Muscle layer of duodenum (tissue), 2 donors: ENCODE measurements around the gene NKAIN2.

ENCODE experiments used
- H3K27ac ChIP-seq: one replicate; pipeline ENCODE4 v1.7.0; 2013; ENCODE audit warnings: mild to moderate bottlenecking, low read length
- H3K27me3 ChIP-seq: one replicate; pipeline ENCODE4 v1.7.0; 2013; ENCODE audit warnings: low read depth, mild to moderate bottlenecking, control low read depth, low read length
- H3K36me3 ChIP-seq, 2 donors: one replicate each; pipeline ENCODE4 v1.7.0; 2013; ENCODE audit warnings: low read length in 2 of 2, control low read depth in 1 of 2, mild to moderate bottlenecking in 1 of 2; ENCODE audit not compliant: insufficient read depth in 2 of 2, control insufficient read depth in 1 of 2
- H3K4me1 ChIP-seq, 2 donors: one replicate each; pipeline ENCODE4 v1.7.0; 2013; ENCODE audit warnings: low read length in 2 of 2, mild to moderate bottlenecking in 2 of 2, control low read depth in 1 of 2, moderate library complexity in 1 of 2; ENCODE audit not compliant: insufficient read depth in 2 of 2, control insufficient read depth in 1 of 2
- H3K4me3 ChIP-seq, 2 donors: one replicate each; pipeline ENCODE4 v1.7.0; 2013; ENCODE audit warnings: low read length in 2 of 2, low read depth in 1 of 2, mild to moderate bottlenecking in 1 of 2
- H3K9me3 ChIP-seq, 2 donors: one replicate each; pipeline ENCODE4 v1.7.0; 2013; ENCODE audit warnings: low read length in 2 of 2, control low read depth in 1 of 2, mild to moderate bottlenecking in 1 of 2; ENCODE audit not compliant: control insufficient read depth in 1 of 2
- donor health status: healthy.

The NKAIN2 gene

DNA sequence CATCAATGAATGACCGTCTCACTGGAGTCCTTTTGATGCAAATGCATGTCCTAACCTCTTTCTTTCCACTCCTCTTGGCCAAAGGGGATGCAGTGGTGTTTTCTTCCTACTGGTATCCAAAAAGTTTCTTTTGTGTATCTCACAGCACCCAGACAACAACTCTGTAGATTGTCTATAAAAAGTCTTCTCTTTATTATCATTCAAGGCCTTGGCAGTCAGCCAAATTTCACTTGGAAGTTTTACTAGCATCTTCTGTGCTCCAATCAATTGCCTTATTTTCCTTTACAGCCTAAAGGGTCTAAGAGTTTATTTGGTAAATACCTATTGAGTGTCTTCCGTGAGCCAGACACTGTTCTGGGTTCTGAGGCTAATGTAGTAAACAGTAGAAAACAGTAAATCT, 1008.4 kb downstream of the NKAIN2 start:
- no peaks in the 10 kb centered on the region for H3K4me1 ChIP-seq
- no peak overlapping the region for H3K27ac ChIP-seq
- no peaks in the 10 kb centered on the region for H3K36me3 ChIP-seq
- no peaks in the 10 kb centered on the region for H3K9me3 ChIP-seq
- no peak overlapping the region for H3K4me3 ChIP-seq
- H3K27me3 ChIP-seq: no peaks in the 10 kb centered on the region

DNA sequence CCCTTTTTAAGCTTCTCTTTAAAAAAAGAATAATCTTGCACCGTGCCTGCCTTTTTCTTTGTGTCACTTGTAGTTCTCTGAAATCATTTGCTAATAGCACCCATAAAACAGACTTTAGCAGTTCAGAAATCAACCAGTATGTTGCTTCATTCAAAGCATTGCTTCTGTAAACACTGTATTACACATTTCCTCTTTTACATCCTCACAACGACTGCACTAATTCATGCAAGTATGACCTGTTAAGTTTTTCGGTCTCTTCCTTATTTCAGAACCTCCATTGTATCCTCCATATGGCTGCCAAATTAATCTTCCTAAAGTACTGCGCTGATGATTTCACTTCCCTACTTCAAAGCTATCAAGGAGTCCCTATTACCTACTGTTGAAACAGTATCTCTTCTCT, 1015.7 kb downstream of the NKAIN2 start:
- Histone ChIP-seq H3K27ac (no peak overlapping the region), H3K27me3 (no peaks in the 10 kb centered on the region), H3K9me3 (no peaks in the 10 kb centered on the region), H3K4me1 (peaks cover 0 to 10% of the 10 kb centered on the region in 2 donors), H3K4me3 (no peak overlapping the region), H3K36me3 (no peaks in the 10 kb centered on the region)

DNA sequence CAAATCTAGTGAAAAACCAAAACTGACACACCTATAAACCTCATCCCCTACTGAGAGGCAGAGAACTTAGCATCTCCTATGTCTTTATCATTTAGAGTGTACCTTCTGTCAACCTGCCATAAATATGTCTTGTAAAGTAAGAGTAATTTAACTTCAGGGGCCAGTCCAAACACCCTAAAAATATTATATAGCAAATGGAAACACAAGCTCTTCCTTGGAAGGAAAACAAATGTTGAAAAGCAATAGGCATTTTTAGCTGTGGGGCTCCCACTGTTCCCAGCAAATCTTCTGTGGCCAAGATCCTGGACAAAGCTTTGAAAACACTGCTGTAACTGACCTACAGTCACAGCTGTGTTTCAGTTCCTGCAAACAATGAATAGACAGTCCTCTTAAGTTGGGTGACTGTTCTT, 1018.5 kb downstream of the NKAIN2 start:
- peaks cover 0 to 10% of the 10 kb centered on the region in 2 donors for H3K4me1 ChIP-seq
- no peaks in the 10 kb centered on the region for H3K9me3 ChIP-seq
- no peak overlapping the region for H3K4me3 ChIP-seq
- no peaks in the 10 kb centered on the region for H3K36me3 ChIP-seq
- H3K27me3 ChIP-seq: no peaks in the 10 kb centered on the region
- no peak overlapping the region for H3K27ac ChIP-seq

DNA sequence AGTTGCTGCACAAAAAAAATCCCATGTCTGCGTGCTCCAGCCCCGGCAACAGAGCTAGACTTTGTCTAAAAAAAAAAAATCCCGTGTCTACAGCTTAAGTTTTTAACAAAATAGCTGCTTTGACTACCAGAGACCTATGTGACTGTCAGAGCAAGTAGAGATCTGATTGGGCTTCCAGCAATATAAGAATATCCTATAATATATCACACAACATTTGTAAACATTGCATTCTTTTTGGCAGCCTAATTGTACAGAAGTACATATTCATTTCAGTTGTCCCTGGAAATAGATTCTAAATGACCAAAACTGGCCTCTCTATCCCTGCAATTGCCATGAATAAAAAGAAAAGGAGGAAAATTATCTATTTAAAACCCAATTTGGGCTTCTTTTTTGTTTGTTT, 1019.1 kb downstream of the NKAIN2 start:
- Histone ChIP-seq H3K4me1 (peaks cover 0 to 10% of the 10 kb centered on the region in 2 donors), H3K36me3 (no peaks in the 10 kb centered on the region), H3K27me3 (no peaks in the 10 kb centered on the region), H3K27ac (no peak overlapping the region), H3K9me3 (no peaks in the 10 kb centered on the region), H3K4me3 (no peak overlapping the region)

DNA sequence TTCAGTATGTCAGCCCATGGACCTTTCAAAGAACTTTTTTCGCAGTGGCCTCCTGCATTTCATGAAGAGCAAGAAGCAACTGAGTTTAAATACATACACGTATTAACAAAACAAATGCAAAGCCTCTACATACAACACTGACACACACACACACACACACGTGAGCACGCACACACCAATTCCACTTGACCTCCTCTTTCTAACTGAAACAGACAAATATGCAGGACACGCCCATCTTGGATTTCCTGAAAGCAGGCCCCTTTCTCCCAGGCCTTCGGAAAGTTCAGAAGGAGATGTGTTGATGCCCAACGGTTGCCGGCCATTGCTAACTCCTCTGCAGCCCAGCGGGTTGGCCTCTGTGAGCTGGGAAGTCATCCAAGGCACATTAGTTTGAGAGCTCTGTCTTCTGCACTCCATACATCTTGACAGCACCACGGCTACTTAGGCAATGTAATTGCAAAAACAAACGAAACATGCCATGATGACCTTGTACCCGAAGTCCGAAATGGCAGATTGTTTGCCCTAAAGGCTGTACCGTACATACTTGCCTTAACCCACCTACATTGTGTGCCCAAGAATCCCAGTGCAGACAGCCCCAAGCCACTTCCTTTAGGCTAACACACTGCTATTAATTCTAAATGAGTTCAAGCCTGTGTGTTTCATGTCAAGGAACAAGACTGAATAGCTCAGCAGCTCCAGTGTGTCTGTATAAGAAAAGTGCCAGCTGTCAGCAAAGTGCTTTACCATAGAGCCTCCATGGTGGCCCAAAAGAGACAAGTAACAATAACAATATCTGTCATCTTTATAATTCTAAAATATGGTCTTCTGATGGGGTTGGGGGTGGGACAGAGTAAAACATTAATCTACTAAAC, 1019.8 kb downstream of the NKAIN2 start:
- Histone ChIP-seq H3K9me3 (no peaks in the 10 kb centered on the region), H3K36me3 (no peaks in the 10 kb centered on the region), H3K27ac (no peak overlapping the region), H3K4me3 (no peak overlapping the region), H3K27me3 (no peaks in the 10 kb centered on the region), H3K4me1 (peaks cover 0 to 10% of the 10 kb centered on the region in 2 donors)

DNA sequence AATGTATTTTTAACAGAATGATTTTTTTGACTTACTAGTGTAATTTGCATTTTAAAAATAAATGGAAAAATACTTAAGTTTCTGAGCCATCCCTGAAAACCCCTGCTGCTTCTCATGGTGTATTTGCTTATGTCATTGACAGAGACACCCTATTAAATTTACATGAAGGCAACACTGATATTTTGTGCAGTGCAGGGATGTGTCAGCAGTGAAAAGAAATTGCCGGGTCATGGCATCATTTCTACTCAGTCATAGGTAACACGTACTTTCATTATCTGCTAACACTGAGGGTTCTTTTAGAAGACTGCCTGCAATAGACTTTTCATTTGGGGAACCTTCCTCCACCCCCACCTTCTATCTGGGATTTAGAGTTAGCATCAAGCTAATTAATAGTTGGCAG, 1021.9 kb downstream of the NKAIN2 start:
- Histone ChIP-seq H3K4me1 (peaks cover 0 to 10% of the 10 kb centered on the region in 2 donors), H3K36me3 (no peaks in the 10 kb centered on the region), H3K4me3 (no peak overlapping the region), H3K27me3 (no peaks in the 10 kb centered on the region), H3K9me3 (no peaks in the 10 kb centered on the region), H3K27ac (no peak overlapping the region)

DNA sequence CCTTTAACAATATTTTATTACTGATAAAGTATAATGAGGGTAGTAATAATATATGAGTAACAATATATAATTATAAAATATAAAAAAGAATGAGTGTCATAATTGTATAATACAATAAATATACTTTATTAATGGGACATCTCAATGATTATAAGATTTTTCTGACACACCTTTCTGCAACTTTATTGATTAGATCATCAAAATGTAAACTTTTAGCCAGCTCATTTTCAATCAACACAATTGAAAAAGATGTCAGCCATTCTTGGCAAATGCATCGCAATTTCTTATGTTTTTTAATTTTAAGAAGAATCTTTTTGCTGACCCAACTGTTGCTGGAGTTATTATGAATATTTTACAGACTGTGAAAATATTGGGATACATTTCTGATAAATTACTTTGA, 1026.2 kb downstream of the NKAIN2 start:
- H3K9me3 ChIP-seq: no peaks in the 10 kb centered on the region
- no peak overlapping the region for H3K4me3 ChIP-seq
- no peak overlapping the region for H3K27ac ChIP-seq
- H3K36me3 ChIP-seq: no peaks in the 10 kb centered on the region
- H3K27me3 ChIP-seq: no peaks in the 10 kb centered on the region
- no peaks in the 10 kb centered on the region for H3K4me1 ChIP-seq

DNA sequence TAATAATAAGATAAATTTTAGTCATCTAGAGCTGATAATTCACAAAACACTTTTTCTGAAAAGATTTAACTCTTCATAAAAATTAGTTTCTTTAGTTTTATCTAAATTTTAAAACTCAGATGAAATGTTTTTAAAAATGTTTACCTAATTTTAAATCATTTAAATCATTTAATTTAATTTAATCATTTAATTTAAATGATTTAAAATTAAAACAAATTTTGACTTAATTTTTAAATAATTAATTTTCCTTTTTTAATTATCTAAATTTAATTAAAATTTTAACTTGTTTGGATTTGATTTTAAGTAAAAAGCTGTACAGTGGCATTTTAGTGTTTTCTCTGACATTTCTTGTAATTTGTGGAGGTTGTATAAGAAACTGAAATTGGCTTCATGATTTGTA, 1026.8 kb downstream of the NKAIN2 start:
- Histone ChIP-seq H3K27ac (no peak overlapping the region), H3K4me3 (no peak overlapping the region), H3K36me3 (no peaks in the 10 kb centered on the region), H3K27me3 (no peaks in the 10 kb centered on the region), H3K4me1 (no peaks in the 10 kb centered on the region), H3K9me3 (no peaks in the 10 kb centered on the region)

DNA sequence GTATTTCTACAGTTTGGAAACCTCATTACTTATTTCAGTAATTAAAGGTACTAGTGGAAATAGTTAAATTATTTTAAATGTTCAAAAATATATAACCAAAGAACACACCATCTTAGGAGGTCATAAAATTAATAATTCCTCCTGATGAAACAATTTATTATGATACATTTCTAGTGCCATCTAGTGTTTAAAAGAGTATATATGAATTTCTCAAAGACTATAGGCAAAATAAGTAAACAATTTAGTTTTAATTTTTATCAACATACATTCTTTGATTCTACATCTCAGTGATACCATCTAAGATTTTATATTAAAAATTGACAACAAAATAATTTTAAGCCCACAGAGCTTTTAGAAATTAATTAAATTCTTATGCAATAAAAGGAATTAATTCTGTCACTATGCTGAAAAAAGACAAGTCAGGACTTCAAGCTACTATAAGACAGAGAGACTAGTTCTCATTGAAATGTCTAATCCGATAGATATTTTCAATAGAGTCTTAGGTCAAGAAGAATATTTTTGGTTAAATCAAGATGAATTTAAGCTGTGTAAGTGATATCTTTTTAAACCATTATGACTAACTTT, 1050.8 kb downstream of the NKAIN2 start:
- H3K4me3 ChIP-seq: no peak overlapping the region
- no peaks in the 10 kb centered on the region for H3K27me3 ChIP-seq
- H3K27ac ChIP-seq: no peak overlapping the region
- H3K36me3 ChIP-seq: no peaks in the 10 kb centered on the region
- H3K4me1 ChIP-seq: no peaks in the 10 kb centered on the region
- no peaks in the 10 kb centered on the region for H3K9me3 ChIP-seq

DNA sequence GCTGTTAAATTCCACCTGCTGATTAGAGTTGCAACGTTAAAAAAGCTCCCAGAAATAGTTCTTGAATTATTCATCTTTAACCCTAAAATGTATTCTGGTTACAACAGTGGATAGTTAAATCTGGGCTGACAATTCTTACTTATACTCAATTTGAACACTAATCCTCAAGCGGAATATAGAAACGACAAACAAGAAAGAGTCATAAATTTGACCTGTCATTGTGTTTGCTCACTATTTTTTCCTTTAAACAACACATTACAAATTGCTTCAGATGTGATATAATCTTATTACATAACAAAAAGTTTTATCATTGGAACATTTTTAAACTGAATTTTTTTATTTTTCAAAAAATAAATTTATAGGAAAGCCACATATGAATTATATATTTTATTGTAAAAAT, 1054.1 kb downstream of the NKAIN2 start:
- Histone ChIP-seq H3K27ac (no peak overlapping the region), H3K9me3 (no peaks in the 10 kb centered on the region), H3K36me3 (no peaks in the 10 kb centered on the region), H3K27me3 (no peaks in the 10 kb centered on the region), H3K4me3 (no peak overlapping the region), H3K4me1 (no peaks in the 10 kb centered on the region)

DNA sequence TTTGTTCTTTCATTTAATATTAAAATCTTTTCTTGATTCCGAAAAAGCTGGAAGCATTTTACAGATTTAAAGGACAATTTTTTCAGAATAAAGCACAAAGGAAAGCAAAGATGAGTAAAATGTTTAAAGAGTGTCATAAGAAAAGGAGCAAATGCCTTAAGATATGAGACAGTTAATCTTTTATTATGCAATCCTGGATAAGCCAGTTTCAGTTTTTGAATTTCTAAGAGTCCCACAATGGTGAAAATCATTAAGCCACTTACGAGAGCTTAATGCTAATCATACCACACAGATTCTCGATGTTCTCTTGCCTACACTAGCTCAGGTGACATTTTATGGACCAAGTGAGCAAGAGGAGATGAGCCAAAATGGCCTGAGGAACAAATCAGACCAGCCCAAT, 1054.9 kb downstream of the NKAIN2 start:
- no peak overlapping the region for H3K4me3 ChIP-seq
- H3K27me3 ChIP-seq: no peaks in the 10 kb centered on the region
- H3K36me3 ChIP-seq: no peaks in the 10 kb centered on the region
- H3K9me3 ChIP-seq: no peaks in the 10 kb centered on the region
- H3K27ac ChIP-seq: no peak overlapping the region
- no peaks in the 10 kb centered on the region for H3K4me1 ChIP-seq

DNA sequence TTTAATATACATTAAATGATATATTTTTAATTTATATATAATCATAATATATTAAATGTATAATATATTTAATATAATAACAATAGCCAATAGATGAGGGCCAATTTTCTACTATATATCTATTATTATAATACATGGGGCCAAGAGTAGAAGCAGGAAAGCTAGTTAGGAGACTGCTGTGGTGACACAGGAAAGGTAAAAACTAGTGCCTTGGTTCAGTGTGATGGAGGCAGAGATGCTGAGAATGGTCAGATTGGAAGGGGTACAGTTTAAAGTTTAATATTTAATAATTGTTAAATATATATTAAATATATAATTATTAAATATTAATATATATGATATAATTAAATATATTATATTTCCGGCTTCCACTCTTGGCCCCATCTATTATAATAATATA, 1055.7 kb downstream of the NKAIN2 start:
- Histone ChIP-seq H3K27ac (no peak overlapping the region), H3K36me3 (no peaks in the 10 kb centered on the region), H3K4me1 (no peaks in the 10 kb centered on the region), H3K9me3 (no peaks in the 10 kb centered on the region), H3K27me3 (no peaks in the 10 kb centered on the region), H3K4me3 (no peak overlapping the region)
